M059J (cell line): ENCODE results near the gene ENO4. TPM values are rescaled to one million over a fixed set of nuclear protein-coding genes. Genes with fewer than 3 reads are reported as not detected.

Experiments used
- DNase-seq: peaks from one replicate; pipeline ENCODE4 v3.0.0-alpha.2; 2012; ENCODE audit warnings: low read depth
- total RNA-seq: library from RNA; depleted of rRNA; stranded (reverse); fragments of >200 nt; shearing (Covaris generic); gene quantifications from 2 replicates; pipeline ENCODE4 v1.2.3, GENCODE V29; 2014; rRNA removed

ENO4 gene
- total RNA-seq, 1 experiment from 2014 or later, result not detected

DNA sequence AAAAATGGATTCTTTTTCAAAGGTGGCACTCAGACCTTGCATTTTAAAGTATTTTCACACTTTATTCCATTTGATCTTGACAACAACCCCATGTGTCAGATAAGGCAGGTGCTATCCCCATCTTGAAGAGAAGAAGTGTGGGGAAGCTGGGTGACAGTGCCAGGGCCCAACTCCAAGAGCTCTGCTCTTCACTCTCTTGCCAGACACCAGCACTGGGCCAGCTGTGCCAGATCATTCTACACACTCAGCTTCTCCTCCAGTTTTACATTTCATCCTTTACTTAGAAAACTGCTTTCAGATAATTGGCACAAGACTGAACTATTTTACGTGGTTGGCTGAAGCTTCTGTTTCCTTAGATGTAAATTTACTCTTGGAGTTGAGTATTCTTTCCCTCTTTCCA, 64.4 kb downstream of the ENO4 start:
- no peak for DNase-seq

DNA sequence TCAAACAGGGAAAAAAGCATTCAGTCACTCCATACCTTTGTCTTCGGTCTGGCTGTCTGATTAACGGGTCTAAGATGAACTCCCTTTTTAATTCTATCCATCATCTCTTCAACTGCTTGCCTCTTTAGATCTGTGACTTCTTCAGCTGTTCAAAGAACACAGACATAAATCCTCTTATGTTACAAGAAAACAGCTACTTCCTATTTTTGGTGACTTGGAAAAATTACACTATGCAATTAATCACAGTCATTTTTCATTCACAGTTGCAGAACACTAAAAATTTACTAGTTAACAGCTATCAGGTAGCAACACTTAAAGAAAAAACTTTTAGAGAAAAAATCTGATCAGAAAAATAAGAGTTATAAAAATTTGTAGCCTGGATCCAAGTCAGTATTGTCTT, 66.0 kb downstream of the ENO4 start:
- no peak for DNase-seq

GRCh38 chr10:116917481-116917880, 68.2 kb downstream of the ENO4 start:
- no peak for DNase-seq

DNA sequence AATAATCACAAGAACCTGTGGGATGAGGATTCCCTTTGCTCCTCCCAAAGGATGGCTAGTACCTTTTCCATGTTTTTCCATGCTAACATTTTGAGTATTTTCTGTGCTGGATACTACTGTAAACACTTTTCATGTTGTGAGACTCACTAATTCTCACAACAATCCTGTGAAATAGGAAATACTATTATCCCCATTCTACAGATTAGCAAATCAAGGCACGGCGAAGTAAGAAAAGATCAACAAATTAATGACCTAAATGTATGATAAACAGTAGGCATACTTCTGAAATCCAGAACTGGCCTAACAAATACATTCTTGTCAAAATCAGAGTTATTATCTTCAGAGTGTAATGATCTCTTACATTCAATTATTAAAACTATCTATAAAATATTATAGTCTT, 69.3 kb downstream of the ENO4 start:
- no peak for DNase-seq

DNA sequence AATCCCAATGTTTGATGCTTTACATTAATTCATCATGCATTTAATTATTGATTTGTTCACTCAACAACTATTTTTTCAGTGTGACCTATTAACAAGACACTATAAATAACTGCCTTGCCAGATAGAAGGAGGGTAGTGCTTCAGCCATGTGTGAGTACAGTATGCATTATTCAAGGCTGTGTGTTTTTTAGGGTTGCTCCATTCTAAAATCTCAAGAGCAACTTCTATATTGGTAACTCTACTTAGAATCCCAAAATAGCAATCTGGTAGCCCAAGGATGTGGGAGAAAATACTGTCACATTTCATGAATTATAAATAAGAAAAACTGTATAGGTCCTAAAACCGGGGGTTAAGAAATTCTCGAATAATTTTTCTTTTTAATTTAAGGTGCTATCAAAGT, 69.9 kb downstream of the ENO4 start:
- DNase-seq, result no peak

GRCh38 chr10:116919706-116920105, 70.4 kb downstream of the ENO4 start:
- DNase-seq, result no peak

GRCh38 chr10:116925056-116925455, 75.8 kb downstream of the ENO4 start:
- no peak for DNase-seq

- no peak for DNase-seq
Observed at GRCh38 chr10:116926426-116926825, 77.1 kb downstream of the ENO4 start.

GRCh38 chr10:116931806-116932205, 82.5 kb downstream of the ENO4 start:
- no peak for DNase-seq

Other genes with a start within 250 kb of the ENO4 start
- not detected in 2 replicates for gene PNLIPRP2, start 228.5 kb upstream of the ENO4 start, total RNA-seq
- gene HSPA12A, start 106.9 kb upstream of the ENO4 start, total RNA-seq, result 0.59 and 4.7 TPM in 2 replicates
- 3.8 and 9.0 TPM in 2 replicates for gene SHTN1, start 155.7 kb downstream of the ENO4 start, total RNA-seq